Measurements from ENCODE around the gene MYO5B.

DNA sequence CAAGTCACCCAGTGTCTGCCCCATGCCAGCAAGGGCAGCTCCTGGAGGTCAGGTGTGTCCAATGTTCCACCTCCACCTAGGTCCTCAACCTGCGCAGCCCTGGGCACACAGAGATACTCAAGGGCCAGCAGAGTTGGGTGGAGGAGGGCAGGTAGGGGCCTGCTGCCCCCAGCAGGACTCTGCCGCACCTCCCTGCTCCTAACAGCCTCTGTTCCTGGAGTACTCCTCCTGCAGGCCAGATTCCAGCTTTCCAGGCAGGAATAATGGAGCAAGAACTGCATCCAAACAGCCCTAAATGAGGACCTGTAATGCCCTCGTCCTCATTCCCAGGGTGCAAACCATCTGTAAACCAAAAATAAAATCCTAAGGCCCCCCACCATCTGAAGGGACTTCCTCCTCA, 337.2 kb downstream of the MYO5B start:
- TF ChIP-seq, protein P1, sequence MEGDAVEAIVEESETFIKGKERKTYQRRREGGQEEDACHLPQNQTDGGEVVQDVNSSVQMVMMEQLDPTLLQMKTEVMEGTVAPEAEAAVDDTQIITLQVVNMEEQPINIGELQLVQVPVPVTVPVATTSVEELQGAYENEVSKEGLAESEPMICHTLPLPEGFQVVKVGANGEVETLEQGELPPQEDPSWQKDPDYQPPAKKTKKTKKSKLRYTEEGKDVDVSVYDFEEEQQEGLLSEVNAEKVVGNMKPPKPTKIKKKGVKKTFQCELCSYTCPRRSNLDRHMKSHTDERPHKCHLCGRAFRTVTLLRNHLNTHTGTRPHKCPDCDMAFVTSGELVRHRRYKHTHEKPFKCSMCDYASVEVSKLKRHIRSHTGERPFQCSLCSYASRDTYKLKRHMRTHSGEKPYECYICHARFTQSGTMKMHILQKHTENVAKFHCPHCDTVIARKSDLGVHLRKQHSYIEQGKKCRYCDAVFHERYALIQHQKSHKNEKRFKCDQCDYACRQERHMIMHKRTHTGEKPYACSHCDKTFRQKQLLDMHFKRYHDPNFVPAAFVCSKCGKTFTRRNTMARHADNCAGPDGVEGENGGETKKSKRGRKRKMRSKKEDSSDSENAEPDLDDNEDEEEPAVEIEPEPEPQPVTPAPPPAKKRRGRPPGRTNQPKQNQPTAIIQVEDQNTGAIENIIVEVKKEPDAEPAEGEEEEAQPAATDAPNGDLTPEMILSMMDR (IDR thresholded peaks at IDR 0.05), result no peak
- TF ChIP-seq POLR2A (IDR thresholded peaks at IDR 0.05), result no peak

Data from thyroid gland (tissue), 4 donors.